ENCODE results near the gene RNU1-3. TPM values are rescaled to one million over a fixed set of nuclear protein-coding genes. Genes with fewer than 3 reads are reported as not detected.
"Not testable (repeated sequence)": the region's sequence is repeated elsewhere in the genome, so short reads cannot be mapped to it uniquely, and the experiment has no call there.

The RNU1-3 gene
- total RNA-seq, 1 experiment from 2014 or later, result 1,866 TPM

DNA sequence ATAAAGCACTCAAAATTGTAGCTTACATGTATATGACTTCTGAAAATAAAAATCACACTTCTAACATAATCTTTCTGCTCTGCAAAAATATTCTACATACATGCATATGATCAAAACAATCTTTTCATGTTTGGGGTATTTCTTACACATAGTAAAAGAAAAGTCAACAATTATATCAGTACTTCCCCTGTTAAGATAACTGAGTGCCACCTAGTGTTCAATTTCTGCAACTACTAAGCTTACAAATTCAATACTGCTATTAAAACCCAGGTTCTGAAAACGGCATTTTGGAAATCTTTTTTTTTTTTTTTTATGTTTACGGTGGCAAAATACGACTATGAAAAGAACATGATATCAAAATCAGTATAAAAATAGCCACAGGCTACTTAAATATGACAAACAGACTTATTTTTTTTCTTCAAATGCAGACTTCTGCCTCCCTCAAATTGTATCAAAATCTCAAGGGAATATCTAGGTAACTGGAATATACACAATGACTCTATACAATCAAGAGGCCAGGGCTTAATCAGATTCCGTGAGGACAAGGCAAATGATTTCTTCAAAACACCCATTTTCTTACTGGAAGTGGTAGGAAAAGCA, 18.1 kb upstream of the RNU1-3 start:
- H3K4me3 ChIP-seq (ENCODE audit: low read depth, low read length, poor library complexity, severe bottlenecking); H3K36me3 ChIP-seq (ENCODE audit: insufficient read depth, low read length, poor library complexity, severe bottlenecking); POLR2A ChIA-PET (ENCODE audit: low non-redundant PET); intact Hi-C loops (cut with micrococcal nuclease; ENCODE audit: unreplicated experiment); H3K27ac ChIP-seq (ENCODE audit: low read depth, low read length, poor library complexity, severe bottlenecking); H3K9me3 ChIP-seq (ENCODE audit: low read depth, low read length, poor library complexity, severe bottlenecking); H3K27me3 ChIP-seq (replicated peaks; ENCODE audit: insufficient read depth, low read depth, low read length, poor library complexity); DNase-seq (ENCODE audit: low spot score); CTCF ChIA-PET; H3K4me1 ChIP-seq (ENCODE audit: insufficient read depth, low read length, poor library complexity, severe bottlenecking): not testable (repeated sequence)
- TF ChIP-seq, protein P1, sequence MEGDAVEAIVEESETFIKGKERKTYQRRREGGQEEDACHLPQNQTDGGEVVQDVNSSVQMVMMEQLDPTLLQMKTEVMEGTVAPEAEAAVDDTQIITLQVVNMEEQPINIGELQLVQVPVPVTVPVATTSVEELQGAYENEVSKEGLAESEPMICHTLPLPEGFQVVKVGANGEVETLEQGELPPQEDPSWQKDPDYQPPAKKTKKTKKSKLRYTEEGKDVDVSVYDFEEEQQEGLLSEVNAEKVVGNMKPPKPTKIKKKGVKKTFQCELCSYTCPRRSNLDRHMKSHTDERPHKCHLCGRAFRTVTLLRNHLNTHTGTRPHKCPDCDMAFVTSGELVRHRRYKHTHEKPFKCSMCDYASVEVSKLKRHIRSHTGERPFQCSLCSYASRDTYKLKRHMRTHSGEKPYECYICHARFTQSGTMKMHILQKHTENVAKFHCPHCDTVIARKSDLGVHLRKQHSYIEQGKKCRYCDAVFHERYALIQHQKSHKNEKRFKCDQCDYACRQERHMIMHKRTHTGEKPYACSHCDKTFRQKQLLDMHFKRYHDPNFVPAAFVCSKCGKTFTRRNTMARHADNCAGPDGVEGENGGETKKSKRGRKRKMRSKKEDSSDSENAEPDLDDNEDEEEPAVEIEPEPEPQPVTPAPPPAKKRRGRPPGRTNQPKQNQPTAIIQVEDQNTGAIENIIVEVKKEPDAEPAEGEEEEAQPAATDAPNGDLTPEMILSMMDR (conservative IDR thresholded peaks at IDR 0.05; ENCODE audit: low read depth, low read length), result 0 out of 2 replicates have a peak, but pooled peaks have one; percentile 27
- BruUV-seq (replicated peaks), result TSS peak; percentile 88

DNA sequence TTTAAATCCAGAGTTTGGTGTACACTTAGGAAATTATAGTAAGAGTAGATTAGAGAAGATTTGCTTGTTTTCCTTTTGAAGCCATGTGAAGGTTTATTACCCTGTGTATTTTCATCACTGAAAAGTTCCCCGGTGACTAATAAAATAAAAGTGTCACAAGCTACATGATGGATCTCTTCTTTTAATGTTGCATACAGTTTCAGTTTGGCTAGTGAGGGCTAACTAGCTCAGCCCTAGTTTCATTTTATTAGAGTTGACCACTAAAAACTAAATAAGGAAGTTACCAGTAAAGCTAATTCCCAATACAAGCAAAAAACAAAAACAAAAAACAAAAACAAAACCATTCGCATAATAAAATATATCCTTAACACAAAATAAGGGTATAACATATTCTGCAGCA, 17.4 kb upstream of the RNU1-3 start:
- H3K36me3 ChIP-seq (ENCODE audit: insufficient read depth, low read length, poor library complexity, severe bottlenecking); H3K4me1 ChIP-seq (ENCODE audit: insufficient read depth, low read length, poor library complexity, severe bottlenecking); H3K27me3 ChIP-seq (replicated peaks; ENCODE audit: insufficient read depth, low read depth, low read length, poor library complexity); CTCF ChIA-PET; H3K9me3 ChIP-seq (ENCODE audit: low read depth, low read length, poor library complexity, severe bottlenecking); H3K27ac ChIP-seq (ENCODE audit: low read depth, low read length, poor library complexity, severe bottlenecking); H3K4me3 ChIP-seq (ENCODE audit: low read depth, low read length, poor library complexity, severe bottlenecking); BruUV-seq (replicated peaks); DNase-seq (ENCODE audit: low spot score); POLR2A ChIA-PET (ENCODE audit: low non-redundant PET); intact Hi-C loops (cut with micrococcal nuclease; ENCODE audit: unreplicated experiment): not testable (repeated sequence)

- intact Hi-C loops (cut with micrococcal nuclease; ENCODE audit: unreplicated experiment); H3K9me3 ChIP-seq (ENCODE audit: low read depth, low read length, poor library complexity, severe bottlenecking); DNase-seq (ENCODE audit: low spot score); H3K27me3 ChIP-seq (replicated peaks; ENCODE audit: insufficient read depth, low read depth, low read length, poor library complexity); BruUV-seq (replicated peaks); POLR2A ChIA-PET (ENCODE audit: low non-redundant PET); H3K4me1 ChIP-seq (ENCODE audit: insufficient read depth, low read length, poor library complexity, severe bottlenecking); CTCF ChIA-PET; H3K36me3 ChIP-seq (ENCODE audit: insufficient read depth, low read length, poor library complexity, severe bottlenecking); H3K4me3 ChIP-seq (ENCODE audit: low read depth, low read length, poor library complexity, severe bottlenecking); H3K27ac ChIP-seq (ENCODE audit: low read depth, low read length, poor library complexity, severe bottlenecking): not testable (repeated sequence)
These were observed 16.1 kb upstream of the RNU1-3 start for GRCh38 chr1:16682803-16683202.

DNA sequence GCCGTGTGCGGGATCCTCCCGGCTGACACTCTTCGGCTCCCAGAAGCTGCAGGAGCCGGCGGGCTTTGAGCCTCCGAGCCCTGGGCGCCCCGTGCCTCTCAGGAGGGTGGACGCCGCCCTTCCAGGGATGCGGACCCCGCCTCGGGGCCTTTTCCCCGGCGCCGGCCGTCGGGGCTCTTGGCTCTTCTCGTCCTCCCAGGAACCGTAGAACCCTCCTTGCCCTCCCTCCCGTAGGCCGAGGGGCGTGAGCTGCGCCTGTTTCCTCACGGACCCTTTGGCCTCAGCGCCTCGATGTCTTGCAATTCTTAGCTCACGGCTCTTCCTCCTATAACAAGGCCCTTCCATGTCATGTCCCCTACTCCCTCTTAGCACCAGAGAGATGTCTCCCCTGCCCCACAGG, 13.6 kb upstream of the RNU1-3 start:
- H3K36me3 ChIP-seq (ENCODE audit: insufficient read depth, low read length, poor library complexity, severe bottlenecking); POLR2A ChIA-PET (ENCODE audit: low non-redundant PET); H3K4me1 ChIP-seq (ENCODE audit: insufficient read depth, low read length, poor library complexity, severe bottlenecking); H3K27me3 ChIP-seq (replicated peaks; ENCODE audit: insufficient read depth, low read depth, low read length, poor library complexity); BruUV-seq (replicated peaks); H3K27ac ChIP-seq (ENCODE audit: low read depth, low read length, poor library complexity, severe bottlenecking); DNase-seq (ENCODE audit: low spot score); H3K4me3 ChIP-seq (ENCODE audit: low read depth, low read length, poor library complexity, severe bottlenecking); intact Hi-C loops (cut with micrococcal nuclease; ENCODE audit: unreplicated experiment); CTCF ChIA-PET; H3K9me3 ChIP-seq (ENCODE audit: low read depth, low read length, poor library complexity, severe bottlenecking): not testable (repeated sequence)
